ENCODE data around the gene ITPR1.

The ITPR1 gene

DNA sequence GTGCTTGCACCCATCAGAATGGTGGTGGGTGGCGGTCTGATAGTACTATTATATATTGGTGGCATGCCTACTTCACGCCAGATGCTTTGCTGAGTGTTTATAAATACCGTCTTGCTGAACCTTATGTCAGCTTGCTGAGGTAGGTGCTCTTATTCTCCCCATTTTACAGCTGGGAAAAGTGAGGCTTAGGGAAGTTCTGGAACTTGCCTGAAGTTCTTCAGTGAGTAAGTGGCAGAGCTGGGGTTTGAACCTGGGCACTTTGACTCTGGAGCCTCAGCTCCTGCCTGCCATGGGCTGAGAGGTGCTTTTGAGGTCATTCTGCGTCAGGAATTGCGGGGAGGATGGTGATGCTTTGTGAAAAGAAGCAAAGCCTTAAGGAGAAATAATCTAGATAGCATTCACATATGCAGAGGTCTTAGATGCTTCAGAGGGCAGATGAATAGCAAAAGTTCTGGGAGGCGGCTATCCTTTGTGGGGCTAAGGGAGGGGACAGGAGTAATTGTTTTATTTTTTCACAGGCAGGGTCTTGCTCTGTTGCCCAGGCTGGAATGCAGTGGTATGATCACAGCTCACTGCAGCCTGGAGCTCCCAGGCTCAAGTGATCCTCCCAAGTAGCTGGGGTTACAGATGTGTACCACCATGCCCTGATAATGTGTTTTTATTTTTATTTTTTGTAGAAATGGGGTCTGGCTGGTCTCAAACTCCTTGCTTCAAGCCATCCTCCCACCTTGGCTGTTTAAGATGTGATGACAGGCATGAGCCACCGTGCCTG is 18.5 kb downstream of the ITPR1 start:
- FAIRE-seq: no peak

- no peak for FAIRE-seq
Measured at GRCh38 chr3:4512895-4513616, 19.9 kb downstream of the ITPR1 start.

DNA sequence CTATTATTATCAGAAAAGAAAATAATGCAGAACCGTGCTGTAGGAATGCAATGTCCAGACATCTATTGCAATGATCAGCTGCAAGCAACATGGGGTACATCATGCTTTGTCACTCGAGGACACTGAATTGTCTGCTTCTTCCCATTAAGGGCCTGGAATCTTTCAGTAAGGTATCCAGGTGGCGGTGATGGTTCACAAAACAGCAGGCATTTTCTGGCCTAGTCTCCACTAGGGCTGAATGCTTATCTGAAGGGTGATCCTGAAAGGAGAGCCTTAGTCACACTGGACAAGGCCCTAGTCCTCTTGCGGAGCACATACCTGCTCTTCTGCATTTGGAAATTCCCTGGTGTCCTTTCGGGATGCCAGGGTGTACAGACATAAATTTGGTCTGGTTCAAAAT is 21.2 kb downstream of the ITPR1 start:
- FAIRE-seq: no peak

DNA sequence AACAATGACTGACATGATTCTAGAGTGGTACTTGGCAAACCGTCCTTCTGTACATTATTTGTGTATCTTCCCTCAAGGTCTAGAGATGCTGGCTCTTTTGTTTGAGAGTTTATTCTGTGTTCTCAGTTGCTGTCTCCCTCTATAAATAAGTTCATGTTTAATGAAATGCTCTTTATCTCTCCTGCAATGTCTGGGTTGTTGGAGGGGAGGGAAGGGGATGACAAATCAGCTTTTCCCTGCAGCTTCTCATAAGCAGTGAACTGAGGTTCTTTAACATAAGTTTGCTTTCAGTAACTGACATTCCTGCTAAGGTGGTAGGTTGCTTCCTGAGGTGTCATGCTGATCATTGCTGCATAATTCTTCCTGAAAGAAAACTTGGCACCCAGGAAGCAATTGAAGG is 21.8 kb downstream of the ITPR1 start:
- FAIRE-seq: no peak

DNA sequence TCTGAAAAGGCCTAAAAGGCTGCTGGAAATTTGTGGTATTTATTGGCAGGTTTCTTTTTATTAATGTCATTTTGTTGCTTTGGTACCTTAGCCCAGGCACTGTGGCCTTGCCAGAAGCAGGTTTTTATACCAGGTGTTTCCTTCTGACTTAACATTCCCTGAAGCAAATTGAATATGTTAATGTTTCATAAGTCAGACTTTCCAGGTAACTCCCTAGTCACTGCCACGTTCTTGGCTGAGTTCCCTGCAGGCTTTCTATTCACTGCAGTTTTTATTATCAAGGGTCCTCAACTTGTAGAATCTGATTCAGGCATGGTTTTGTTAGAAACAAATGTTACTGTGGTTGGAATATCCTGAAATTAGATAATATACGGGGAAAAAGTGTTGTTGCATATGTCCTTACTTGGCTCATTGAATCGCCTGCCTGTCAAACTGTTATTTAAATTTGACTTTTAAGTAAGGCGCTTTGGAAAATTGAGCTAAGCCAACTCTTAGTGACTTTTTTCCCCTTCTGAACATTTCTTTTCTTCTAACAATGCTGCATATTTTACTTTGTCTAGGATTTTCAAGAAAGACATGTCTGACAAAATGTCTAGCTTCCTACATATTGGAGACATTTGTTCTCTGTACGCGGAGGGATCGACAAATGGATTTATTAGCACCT is 22.9 kb downstream of the ITPR1 start:
- no peak for FAIRE-seq

DNA sequence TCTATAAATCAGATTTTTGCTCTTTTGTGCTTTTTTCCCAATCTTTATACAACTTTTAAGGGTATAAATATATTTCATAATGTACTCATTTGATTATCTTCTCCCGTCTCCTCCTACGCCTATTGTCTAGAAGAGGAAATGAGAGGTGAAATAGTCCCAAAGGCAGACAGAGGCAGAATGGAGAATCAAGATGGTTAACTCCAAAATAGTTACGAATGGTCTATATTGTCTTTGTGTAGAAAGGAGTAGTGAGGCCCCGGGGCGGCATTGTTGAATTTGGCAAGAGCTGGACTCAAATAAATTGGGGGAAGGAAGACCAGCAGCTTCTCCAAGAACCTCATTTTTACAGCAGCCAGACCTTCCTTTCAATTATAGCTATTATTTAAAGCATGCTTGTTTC is 23.9 kb downstream of the ITPR1 start:
- no peak for FAIRE-seq

DNA sequence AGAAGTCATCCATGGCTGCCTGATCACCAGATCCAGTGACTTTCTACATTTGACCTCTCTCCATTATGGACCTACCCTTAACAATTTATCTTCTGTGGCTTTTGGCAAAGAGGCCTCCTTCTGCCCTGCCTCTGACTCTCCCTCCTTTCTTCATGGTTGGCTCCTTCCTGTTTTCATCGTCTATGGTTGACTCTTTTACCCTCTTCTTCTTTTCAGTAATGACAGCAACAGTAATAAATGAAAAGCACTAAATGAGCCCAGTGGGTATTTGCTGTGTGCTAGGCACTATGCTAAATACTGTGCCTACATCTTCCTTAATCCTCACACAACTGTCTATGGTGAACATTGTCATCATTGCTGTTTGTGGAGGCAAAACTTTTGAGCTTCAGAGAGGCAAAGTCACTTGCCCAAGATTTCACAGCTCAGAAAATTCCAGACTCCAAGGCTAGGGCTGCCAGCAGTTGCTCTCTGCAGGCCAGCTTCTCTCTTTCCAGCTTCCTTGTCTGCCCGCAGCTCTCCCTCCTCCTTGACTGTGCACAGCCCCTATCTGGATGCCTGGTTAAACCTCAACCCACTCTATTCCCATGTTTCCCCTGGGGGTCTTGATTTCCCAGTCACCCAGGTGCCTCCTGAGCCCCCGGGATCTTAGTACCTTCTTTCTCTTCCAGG is 24.6 kb downstream of the ITPR1 start:
- no peak for FAIRE-seq

GRCh38 chr3:4520033-4520816 is 27.1 kb downstream of the ITPR1 start:
- no peak for FAIRE-seq

DNA sequence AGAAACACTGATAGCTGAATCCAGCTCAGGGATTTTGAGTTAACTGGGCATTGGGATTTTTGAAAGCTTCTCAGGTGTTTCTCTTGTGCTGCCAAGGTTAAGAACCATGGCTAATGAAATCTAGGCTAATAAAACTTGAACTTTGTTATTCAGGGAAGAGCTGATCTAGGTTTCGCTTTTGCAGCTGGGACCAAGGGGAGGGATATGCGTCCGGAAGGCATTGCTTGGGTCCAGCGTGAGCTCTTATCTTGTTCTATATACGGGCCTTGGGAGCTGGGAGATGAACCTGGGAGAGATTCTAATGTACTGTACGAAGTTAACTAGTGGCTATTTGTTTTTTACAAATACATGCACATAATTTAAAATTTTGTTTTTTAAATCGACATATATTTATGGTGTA is 29.8 kb downstream of the ITPR1 start:
- FAIRE-seq: no peak

GRCh38 chr3:4523710-4524698 is 30.9 kb downstream of the ITPR1 start:
- no peak for FAIRE-seq

GRCh38 chr3:4525560-4526223 is 32.5 kb downstream of the ITPR1 start:
- FAIRE-seq: no peak

- no peak for FAIRE-seq
Measured at GRCh38 chr3:4528320-4528719, 35.2 kb downstream of the ITPR1 start.

DNA sequence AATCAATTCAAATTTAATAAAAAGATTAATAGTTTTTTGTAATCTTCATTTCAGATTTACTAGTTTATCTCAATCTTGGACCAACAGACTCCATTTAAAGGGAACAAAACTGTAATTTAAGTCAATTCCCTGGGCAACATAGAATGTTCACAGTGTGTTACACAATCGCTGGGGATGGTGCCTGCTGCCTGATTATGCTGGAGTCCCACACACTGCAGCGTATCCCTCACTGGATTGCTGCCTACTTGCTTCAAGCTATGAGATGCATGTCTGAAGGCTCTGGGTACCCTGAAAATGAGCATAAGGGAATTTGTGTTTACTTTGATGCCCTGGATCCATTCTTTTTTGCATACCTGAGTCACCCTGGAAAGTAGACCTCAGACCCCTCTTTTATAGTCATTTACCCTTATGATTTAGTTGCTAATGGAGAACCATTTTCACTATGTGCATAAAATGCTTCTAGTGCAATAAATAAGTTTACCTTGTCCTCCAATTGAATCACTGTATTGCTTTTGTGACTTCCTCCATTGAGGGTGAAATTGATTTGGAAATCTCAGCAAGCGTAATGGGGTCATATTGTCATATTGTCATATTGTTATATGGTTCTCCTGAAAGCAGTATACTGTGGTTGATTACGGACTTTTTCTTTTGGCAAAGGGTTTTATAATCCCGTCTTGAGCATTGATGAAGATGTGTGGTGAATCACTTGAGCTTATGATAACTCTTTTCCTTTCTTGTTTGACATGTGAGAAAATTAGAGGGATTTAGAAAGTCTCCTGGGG is 35.9 kb downstream of the ITPR1 start:
- no peak for FAIRE-seq

DNA sequence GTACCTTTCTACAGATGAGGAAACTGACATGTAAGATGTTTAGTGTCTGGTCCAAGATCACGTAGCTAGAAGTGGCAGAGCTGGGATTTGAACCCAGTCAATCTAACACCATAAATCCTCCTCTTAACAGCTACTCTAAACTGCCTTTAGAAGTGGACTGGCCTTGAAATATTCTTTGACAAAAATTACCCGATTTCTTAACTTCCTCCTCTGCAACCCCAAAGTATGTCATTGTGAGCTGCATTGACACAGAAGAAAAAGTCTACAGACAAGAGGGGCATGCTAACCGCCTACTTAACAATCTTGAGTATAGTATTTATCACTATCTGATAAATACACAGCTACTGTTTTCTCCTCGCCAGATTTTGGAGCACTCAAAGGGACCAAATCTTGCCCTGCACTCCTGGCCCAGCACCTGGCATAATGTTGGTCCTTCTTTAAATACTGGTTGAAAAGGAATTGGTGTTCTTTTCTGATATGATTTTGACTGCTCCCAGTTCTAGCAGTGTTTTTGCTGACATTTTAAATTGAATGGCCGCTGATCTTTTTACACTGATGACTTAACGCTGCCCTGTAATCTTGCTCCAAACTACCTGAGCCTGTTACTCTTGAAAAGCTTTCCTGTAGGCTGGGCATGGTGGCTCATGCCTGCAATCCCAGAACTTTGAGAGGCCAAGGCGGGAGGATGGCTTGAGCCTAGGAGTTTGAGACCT is 36.9 kb downstream of the ITPR1 start:
- FAIRE-seq: no peak

DNA sequence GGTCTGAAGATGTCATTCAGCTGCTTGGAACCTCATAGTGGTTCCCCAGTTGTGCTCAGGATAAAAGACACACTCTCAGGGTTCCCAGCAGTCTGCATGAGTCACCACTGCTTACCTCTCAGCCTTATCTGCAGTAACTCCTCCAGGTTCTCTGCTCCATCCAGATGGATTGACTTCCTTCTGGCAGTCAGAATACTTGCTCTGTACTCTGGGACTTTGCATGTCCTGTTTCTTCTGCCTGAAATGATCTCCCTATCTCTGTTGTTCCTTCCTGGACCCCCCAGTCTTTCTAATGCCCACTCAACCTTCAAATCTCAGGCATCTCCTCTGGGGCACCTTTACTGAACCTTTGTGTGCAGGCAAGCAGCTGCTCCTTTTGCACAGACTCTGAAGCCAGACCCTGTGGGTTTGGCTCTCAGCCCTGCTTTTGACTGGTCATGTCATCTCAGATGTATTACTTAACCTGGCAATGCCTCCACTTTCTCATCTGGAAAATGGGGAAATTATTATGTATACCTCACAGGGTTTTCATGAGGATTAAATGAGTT is 38.4 kb downstream of the ITPR1 start:
- no peak for FAIRE-seq

GRCh38 chr3:4532535-4533112 is 39.5 kb downstream of the ITPR1 start:
- no peak for FAIRE-seq

DNA sequence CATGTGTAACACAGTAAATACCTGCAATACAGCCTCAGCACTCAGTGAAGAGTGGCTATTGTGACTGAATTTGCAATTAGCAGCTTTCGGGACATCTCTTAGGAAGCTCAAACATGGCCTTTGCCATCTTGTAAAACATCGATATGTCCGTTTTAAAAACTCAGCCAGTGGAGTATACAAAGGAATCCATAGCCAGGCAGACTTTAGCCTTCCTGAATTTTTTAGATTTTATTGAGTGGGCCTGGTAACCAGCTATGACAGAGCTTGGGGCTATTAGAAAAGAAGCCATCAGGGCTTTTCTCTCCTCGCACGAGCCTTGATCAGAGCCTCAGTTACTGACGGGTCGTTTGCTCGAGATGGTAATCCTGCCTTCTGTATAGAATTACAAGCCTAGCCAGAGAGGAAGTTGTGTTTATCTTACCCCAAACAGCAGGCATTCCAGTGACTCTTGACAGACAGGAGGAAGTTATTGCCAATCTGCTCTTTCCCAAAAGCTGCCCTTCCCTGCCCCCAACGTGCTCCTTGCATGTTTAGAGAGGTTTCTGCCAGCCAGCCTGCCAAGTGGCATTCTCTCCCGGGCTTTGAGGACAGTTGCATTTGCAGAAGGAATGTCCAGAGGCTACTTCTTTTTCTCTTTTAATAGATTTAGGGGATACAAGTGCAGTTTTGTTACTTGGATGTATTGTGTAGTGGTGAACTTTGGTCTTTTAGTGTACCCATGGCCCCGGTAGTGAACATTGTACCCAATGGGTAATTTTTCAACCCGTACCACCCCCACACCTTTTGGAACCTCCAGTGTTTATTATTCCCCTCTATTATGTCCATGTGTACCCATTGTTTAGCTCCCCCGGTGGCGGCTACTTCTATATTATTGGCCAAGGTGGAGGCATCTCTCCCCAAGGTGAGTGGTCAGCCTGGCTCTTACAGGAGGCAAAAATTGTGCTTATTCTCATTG is 40.6 kb downstream of the ITPR1 start:
- no peak for FAIRE-seq

Measured in TTC549 (cell line).